Measurements from ENCODE around the gene PDF. TPM values are rescaled to one million over a fixed set of nuclear protein-coding genes. Genes with fewer than 3 reads are reported as not detected.
A peak's percentile ranks its signal among the peaks of the same experiment; 100 is the strongest.

Gene PDF
- total and polyA plus RNA-seq, 2 experiments from 2014 or later: 18.0 to 21.5 TPM

- Histone ChIP-seq H3K9ac (peak overlapping the region; percentile 50), H3K79me2 (ENCODE audit: insufficient read depth) (peaks cover 39% of the 10 kb centered on the region), H3F3A (ENCODE audit: insufficient read depth) (no peaks in the 10 kb centered on the region), H3K27me3 (replicated peaks; ENCODE audit: insufficient read depth) (no peaks in the 10 kb centered on the region), H3K36me3 (ENCODE audit: low read depth) (peaks cover 14% of the 10 kb centered on the region; the same call in 1 of the 2 replicates), H4K20me1 (ENCODE audit: insufficient read depth) (no peaks in the 10 kb centered on the region), H3K9me2 (ENCODE audit: insufficient read depth) (no peaks in the 10 kb centered on the region), H3K4me1 (ENCODE audit: insufficient read depth) (peaks cover 7% of the 10 kb centered on the region), H3K4me2 (ENCODE audit: unreplicated experiment) (peak overlapping the region; percentile 11), H2AFZ (no peak overlapping the region), H3K9me3 (ENCODE audit: low read depth) (no peaks in the 10 kb centered on the region), H3K27ac (peak overlapping the region; percentile 67), H3K4me3 (no peak overlapping the region; the same call in 1 of the 2 replicates)
- TF ChIP-seq EZH2phosphoT487 (IDR thresholded peaks at IDR 0.05; ENCODE audit: insufficient read depth, low read depth) (no peak), EZH2 (IDR thresholded peaks at IDR 0.05; ENCODE audit: insufficient read depth, poor library complexity, severe bottlenecking) (no peak)
- DNase-seq: peak; percentile 79
- WGBS, 2 experiments (ENCODE audit: low coverage in 1 of 2, low lambda C conversion rate in 2 of 2, missing lambda C conversion rate in 2 of 2): 33 to 34% methylated on average over 13 of the region's 13 CpGs
- in situ Hi-C loops (cut with MboI): no loop called here
Observed at GRCh38 chr16:69286941-69287713, 43.3 kb downstream of the PDF start.

DNA sequence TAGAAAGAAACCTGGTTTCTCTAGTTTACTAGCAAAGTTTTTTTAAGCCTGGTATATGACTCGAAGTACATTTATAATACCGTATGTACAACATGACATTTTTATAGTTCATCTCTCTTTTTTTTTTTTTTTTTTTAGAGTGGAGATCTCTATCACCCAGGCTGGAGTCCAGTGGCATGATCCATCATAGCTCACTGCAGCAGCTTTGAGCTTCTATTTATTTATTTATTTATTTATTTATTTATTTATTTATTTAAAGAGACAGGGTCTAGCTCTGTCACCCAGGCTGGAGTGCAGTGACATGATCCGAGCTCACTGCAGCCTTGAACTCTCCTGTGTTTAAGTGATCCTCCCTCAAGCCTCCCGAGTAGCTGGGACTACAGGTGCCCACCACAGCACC lies 45.1 kb downstream of the PDF start:
- TF ChIP-seq EZH2phosphoT487 (IDR thresholded peaks at IDR 0.05; ENCODE audit: insufficient read depth, low read depth) (no peak), EZH2 (IDR thresholded peaks at IDR 0.05; ENCODE audit: insufficient read depth, poor library complexity, severe bottlenecking) (no peak)
- Histone ChIP-seq H3K79me2 (ENCODE audit: insufficient read depth) (peaks cover 43% of the 10 kb centered on the region), H2AFZ (no peak overlapping the region), H3K27me3 (replicated peaks; ENCODE audit: insufficient read depth) (no peaks in the 10 kb centered on the region), H3F3A (ENCODE audit: insufficient read depth) (no peaks in the 10 kb centered on the region), H3K36me3 (ENCODE audit: low read depth) (peaks cover 14% of the 10 kb centered on the region; the same call in 1 of the 2 replicates), H3K4me3 (no peak overlapping the region), H3K4me2 (ENCODE audit: unreplicated experiment) (no peak overlapping the region), H3K9ac (no peak overlapping the region), H3K9me2 (ENCODE audit: insufficient read depth) (no peaks in the 10 kb centered on the region), H3K4me1 (ENCODE audit: insufficient read depth) (peaks cover 7% of the 10 kb centered on the region), H4K20me1 (ENCODE audit: insufficient read depth) (no peaks in the 10 kb centered on the region), H3K27ac (no peak overlapping the region), H3K9me3 (ENCODE audit: low read depth) (no peaks in the 10 kb centered on the region)
- WGBS, 2 experiments (ENCODE audit: low coverage in 1 of 2, low lambda C conversion rate in 2 of 2, missing lambda C conversion rate in 2 of 2): 88% methylated on average over 4 of the region's 4 CpGs
- in situ Hi-C loops (cut with MboI): no loop called here
- DNase-seq: no peak

- no peak for TF ChIP-seq EZH2phosphoT487 (IDR thresholded peaks at IDR 0.05; ENCODE audit: insufficient read depth, low read depth)
- no peak for TF ChIP-seq EZH2 (IDR thresholded peaks at IDR 0.05; ENCODE audit: insufficient read depth, poor library complexity, severe bottlenecking)
- peaks cover 14% of the 10 kb centered on the region; the same call in 1 of the 2 replicates for H3K36me3 ChIP-seq (ENCODE audit: low read depth)
- peaks cover 7% of the 10 kb centered on the region for H3K4me1 ChIP-seq (ENCODE audit: insufficient read depth)
- 95 to 96% methylated on average over 4 of the region's 4 CpGs for WGBS, 2 experiments (ENCODE audit: low coverage in 1 of 2, low lambda C conversion rate in 2 of 2, missing lambda C conversion rate in 2 of 2)
- no peaks in the 10 kb centered on the region for H3K27me3 ChIP-seq (replicated peaks; ENCODE audit: insufficient read depth)
- no peaks in the 10 kb centered on the region for H4K20me1 ChIP-seq (ENCODE audit: insufficient read depth)
- no peak overlapping the region for H2AFZ ChIP-seq
- H3K4me2 ChIP-seq (ENCODE audit: unreplicated experiment): no peak overlapping the region
- no peak overlapping the region for H3K27ac ChIP-seq
- H3K9me3 ChIP-seq (ENCODE audit: low read depth): no peaks in the 10 kb centered on the region
- H3K79me2 ChIP-seq (ENCODE audit: insufficient read depth): peaks cover 44% of the 10 kb centered on the region
- in situ Hi-C loops (cut with MboI): no loop called here
- no peak overlapping the region for H3K9ac ChIP-seq
- H3K9me2 ChIP-seq (ENCODE audit: insufficient read depth): no peaks in the 10 kb centered on the region
- H3K4me3 ChIP-seq: no peak overlapping the region
- H3F3A ChIP-seq (ENCODE audit: insufficient read depth): no peaks in the 10 kb centered on the region
- no peak for DNase-seq
Observed at GRCh38 chr16:69283851-69284250, 46.5 kb downstream of the PDF start.

DNA sequence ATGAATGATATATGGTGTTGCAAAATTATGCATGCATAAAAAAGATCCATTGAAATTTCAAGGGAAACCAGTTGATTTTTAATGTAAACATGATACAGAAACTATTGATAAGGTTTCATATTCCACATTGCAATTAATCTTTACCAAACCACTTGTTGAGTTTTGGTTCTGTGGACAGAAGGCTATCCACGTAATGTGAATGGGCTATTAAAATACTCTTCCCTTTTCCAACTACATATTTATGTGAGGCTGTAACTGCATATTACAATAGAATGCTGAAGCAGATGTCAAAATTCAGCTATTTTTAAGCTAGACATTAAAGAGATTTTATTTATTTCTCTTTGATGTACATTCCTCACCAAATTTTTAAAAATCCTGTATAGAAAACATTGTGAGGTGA lies 53.0 kb downstream of the PDF start:
- no peaks in the 10 kb centered on the region; the same call in 1 of the 2 replicates for H3K36me3 ChIP-seq (ENCODE audit: low read depth)
- no peaks in the 10 kb centered on the region for H4K20me1 ChIP-seq (ENCODE audit: insufficient read depth)
- H3F3A ChIP-seq (ENCODE audit: insufficient read depth): peaks cover 41% of the 10 kb centered on the region
- H3K4me3 ChIP-seq: no peak overlapping the region
- WGBS, 2 experiments (ENCODE audit: low coverage in 1 of 2, low lambda C conversion rate in 2 of 2, missing lambda C conversion rate in 2 of 2): 31 to 56% methylated on average over 1 of the region's 1 CpG
- no peaks in the 10 kb centered on the region for H3K27me3 ChIP-seq (replicated peaks; ENCODE audit: insufficient read depth)
- H3K4me2 ChIP-seq (ENCODE audit: unreplicated experiment): peak overlapping the region; percentile 99
- H2AFZ ChIP-seq: no peak overlapping the region
- DNase-seq: no peak
- peak overlapping the region; percentile 92 for H3K27ac ChIP-seq
- peaks cover 32% of the 10 kb centered on the region for H3K79me2 ChIP-seq (ENCODE audit: insufficient read depth)
- no peaks in the 10 kb centered on the region for H3K9me3 ChIP-seq (ENCODE audit: low read depth)
- in situ Hi-C loops (cut with MboI): no loop called here
- H3K9me2 ChIP-seq (ENCODE audit: insufficient read depth): no peaks in the 10 kb centered on the region
- H3K4me1 ChIP-seq (ENCODE audit: insufficient read depth): peaks cover 30% of the 10 kb centered on the region
- H3K9ac ChIP-seq: peak overlapping the region; percentile 72; the same call in 1 of the 2 replicates
- TF ChIP-seq EZH2phosphoT487 (IDR thresholded peaks at IDR 0.05; ENCODE audit: insufficient read depth, low read depth): no peak
- no peak for TF ChIP-seq EZH2 (IDR thresholded peaks at IDR 0.05; ENCODE audit: insufficient read depth, poor library complexity, severe bottlenecking)

Other genes with a start within 250 kb of the PDF start
- gene HAS3, start 224.9 kb downstream of the PDF start, total RNA-seq (2014; rRNA removed; shearing (Covaris generic)): 0.43 TPM in 1 of 2 replicates, not detected in the other
- gene HAS3, start 224.9 kb downstream of the PDF start, polyA plus RNA-seq (2016; fragmentation: Nextera tagmentation; extraction: Ambion mirVana): 0.14 TPM in 1 of 2 replicates, not detected in the other
- gene CHTF8, start 198.0 kb downstream of the PDF start, total RNA-seq (2014; rRNA removed; shearing (Covaris generic)): 58.0 and 69.9 TPM in 2 replicates
- 56.7 and 57.7 TPM in 2 replicates for gene CHTF8, start 198.0 kb downstream of the PDF start, polyA plus RNA-seq (2016; fragmentation: Nextera tagmentation; extraction: Ambion mirVana)
- 17.8 and 19.1 TPM in 2 replicates for gene UTP4, start 197.9 kb downstream of the PDF start, total RNA-seq (2014; rRNA removed; shearing (Covaris generic))
- 54.8 and 55.8 TPM in 2 replicates for gene UTP4, start 197.9 kb downstream of the PDF start, polyA plus RNA-seq (2016; fragmentation: Nextera tagmentation; extraction: Ambion mirVana)
- gene SNTB2, start 143.4 kb downstream of the PDF start, total RNA-seq (2014; rRNA removed; shearing (Covaris generic)): 24.5 and 30.4 TPM in 2 replicates
- 6.0 and 13.2 TPM in 2 replicates for gene SNTB2, start 143.4 kb downstream of the PDF start, polyA plus RNA-seq (2016; fragmentation: Nextera tagmentation; extraction: Ambion mirVana)
- gene VPS4A, start 19.2 kb downstream of the PDF start, total RNA-seq (2014; rRNA removed; shearing (Covaris generic)): 35.9 and 36.5 TPM in 2 replicates
- gene VPS4A, start 19.2 kb downstream of the PDF start, polyA plus RNA-seq (2016; fragmentation: Nextera tagmentation; extraction: Ambion mirVana): 43.8 and 44.9 TPM in 2 replicates
- 52.4 and 65.9 TPM in 2 replicates for gene COG8, start 9.0 kb upstream of the PDF start, total RNA-seq (2014; rRNA removed; shearing (Covaris generic))
- 28.9 and 29.1 TPM in 2 replicates for gene COG8, start 9.0 kb upstream of the PDF start, polyA plus RNA-seq (2016; fragmentation: Nextera tagmentation; extraction: Ambion mirVana)
- gene NIP7, start 9.2 kb upstream of the PDF start, total RNA-seq (2014; rRNA removed; shearing (Covaris generic)): 16.3 and 24.2 TPM in 2 replicates
- 35.1 and 35.6 TPM in 2 replicates for gene NIP7, start 9.2 kb upstream of the PDF start, polyA plus RNA-seq (2016; fragmentation: Nextera tagmentation; extraction: Ambion mirVana)
- not detected in 2 replicates for gene TMED6, start 21.2 kb upstream of the PDF start, total RNA-seq (2014; rRNA removed; shearing (Covaris generic))
- 0.30 and 0.46 TPM in 2 replicates for gene TMED6, start 21.2 kb upstream of the PDF start, polyA plus RNA-seq (2016; fragmentation: Nextera tagmentation; extraction: Ambion mirVana)
- 11.9 and 22.5 TPM in 2 replicates for gene TERF2, start 55.4 kb upstream of the PDF start, total RNA-seq (2014; rRNA removed; shearing (Covaris generic))
- 10.5 and 11.6 TPM in 2 replicates for gene TERF2, start 55.4 kb upstream of the PDF start, polyA plus RNA-seq (2016; fragmentation: Nextera tagmentation; extraction: Ambion mirVana)
- gene CYB5B, start 94.0 kb upstream of the PDF start, total RNA-seq (2014; rRNA removed; shearing (Covaris generic)): 47.1 and 60.8 TPM in 2 replicates
- 115 and 123 TPM in 2 replicates for gene CYB5B, start 94.0 kb upstream of the PDF start, polyA plus RNA-seq (2016; fragmentation: Nextera tagmentation; extraction: Ambion mirVana)
- 9.8 and 16.2 TPM in 2 replicates for gene NFAT5, start 235.4 kb upstream of the PDF start, total RNA-seq (2014; rRNA removed; shearing (Covaris generic))
- gene NFAT5, start 235.4 kb upstream of the PDF start, polyA plus RNA-seq (2016; fragmentation: Nextera tagmentation; extraction: Ambion mirVana): 7.1 and 8.0 TPM in 2 replicates